Upper lobe of right lung (tissue), 1 donor: Measurements from ENCODE around the gene MYH2. TPM values are rescaled to one million over a fixed set of nuclear protein-coding genes. Genes with fewer than 3 reads are reported as not detected.

Source experiments
- ATAC-seq: fragments of 200-7000 bp; cut with Tn5 transposase; one replicate; pipeline ENCODE4 v1.9.1; 2020; ENCODE audit warnings: mild to moderate bottlenecking, moderate library complexity
- DNase-seq: peaks from one replicate; pipeline ENCODE4 v3.0.0-alpha.2; 2020
- H3K27ac ChIP-seq: fragments of 200-600 bp; one replicate; pipeline ENCODE4 v1.8.0; 2022
- H3K27me3 ChIP-seq: fragments of 200-600 bp; one replicate; pipeline ENCODE4 v1.8.0; 2022; ENCODE audit warnings: mild to moderate bottlenecking
- H3K36me3 ChIP-seq: fragments of 200-600 bp; one replicate; pipeline ENCODE4 v1.8.0; 2022
- H3K4me1 ChIP-seq: fragments of 200-600 bp; one replicate; pipeline ENCODE4 v1.8.0; 2022
- H3K4me3 ChIP-seq: fragments of 200-600 bp; one replicate; pipeline ENCODE4 v1.8.0; 2022; ENCODE audit warnings: mild to moderate bottlenecking
- H3K9me3 ChIP-seq: fragments of 200-600 bp; one replicate; pipeline ENCODE4 v1.8.0; 2022
- CTCF ChIP-seq: fragments of 200-600 bp; IDR thresholded peaks from one replicate; pipeline ENCODE4 v1.8.0; 2022; ENCODE audit warnings: antibody characterized with exemption
- intact Hi-C: fragments of 100-400 bp; cut with DNase I; formaldehyde crosslinking; loops from one replicate; pipeline ENCODE4 v1.11.0; 2022
- total RNA-seq: library from RNA; stranded (reverse); fragmentation: NEBNext Ultra II Directional; extraction: Animal tissue kit (Norgen Biotek cat#: 25700); gene quantifications from one replicate; pipeline ENCODE4 v1.2.1, GENCODE V29; 2021
- donor health status: DM: no; HTN: yes; CAD: no; lungs with severe emphysema.

MYH2 gene
- total RNA-seq, 1 donor from 2014 or later, result 1.0 TPM

- H3K36me3 ChIP-seq, result no peaks in the 10 kb centered on the region
- H3K27me3 ChIP-seq, result no peaks in the 10 kb centered on the region
- DNase-seq, result no peak
- intact Hi-C loops, result no loop called here
- no peak overlapping the region for H3K4me3 ChIP-seq
- ATAC-seq, result no peak
- H3K27ac ChIP-seq, result no peak overlapping the region
- no peak for TF ChIP-seq CTCF
- no peaks in the 10 kb centered on the region for H3K9me3 ChIP-seq
- H3K4me1 ChIP-seq, result no peaks in the 10 kb centered on the region
Observed at GRCh38 chr17:10516065-10516464, 33.4 kb downstream of the MYH2 start.

GRCh38 chr17:10513299-10514067, 36.0 kb downstream of the MYH2 start:
- H3K9me3 ChIP-seq, result no peaks in the 10 kb centered on the region
- intact Hi-C loops, result no loop called here
- H3K4me1 ChIP-seq, result no peaks in the 10 kb centered on the region
- no peak overlapping the region for H3K27ac ChIP-seq
- DNase-seq (no peak), ATAC-seq (no peak)
- H3K4me3 ChIP-seq, result no peak overlapping the region
- no peaks in the 10 kb centered on the region for H3K27me3 ChIP-seq
- no peak for TF ChIP-seq CTCF
- no peaks in the 10 kb centered on the region for H3K36me3 ChIP-seq

GRCh38 chr17:10512856-10513255, 36.6 kb downstream of the MYH2 start:
- H3K27ac ChIP-seq, result no peak overlapping the region
- no peak overlapping the region for H3K4me3 ChIP-seq
- intact Hi-C loops, result no loop called here
- no peaks in the 10 kb centered on the region for H3K4me1 ChIP-seq
- no peaks in the 10 kb centered on the region for H3K27me3 ChIP-seq
- no peaks in the 10 kb centered on the region for H3K36me3 ChIP-seq
- no peak for TF ChIP-seq CTCF
- DNase-seq, result no peak
- no peaks in the 10 kb centered on the region for H3K9me3 ChIP-seq
- ATAC-seq, result no peak

GRCh38 chr17:10499950-10500349, 49.5 kb downstream of the MYH2 start:
- no peak for TF ChIP-seq CTCF
- no peak for ATAC-seq
- intact Hi-C loops, result no loop called here
- no peak overlapping the region for H3K4me3 ChIP-seq
- no peaks in the 10 kb centered on the region for H3K36me3 ChIP-seq
- no peak for DNase-seq
- H3K4me1 ChIP-seq, result no peaks in the 10 kb centered on the region
- H3K27ac ChIP-seq, result no peak overlapping the region
- H3K27me3 ChIP-seq, result no peaks in the 10 kb centered on the region
- H3K9me3 ChIP-seq, result no peaks in the 10 kb centered on the region

GRCh38 chr17:10492004-10492403, 57.5 kb downstream of the MYH2 start:
- no peak for DNase-seq
- no peaks in the 10 kb centered on the region for H3K4me1 ChIP-seq
- intact Hi-C loops, result no loop called here
- no peaks in the 10 kb centered on the region for H3K36me3 ChIP-seq
- H3K27me3 ChIP-seq, result no peaks in the 10 kb centered on the region
- no peak for TF ChIP-seq CTCF
- no peak for ATAC-seq
- H3K4me3 ChIP-seq, result no peak overlapping the region
- no peak overlapping the region for H3K27ac ChIP-seq
- H3K9me3 ChIP-seq, result no peaks in the 10 kb centered on the region

GRCh38 chr17:10482252-10482651, 67.2 kb downstream of the MYH2 start:
- Histone ChIP-seq H3K4me1 (no peaks in the 10 kb centered on the region), H3K27ac (no peak overlapping the region), H3K36me3 (no peaks in the 10 kb centered on the region), H3K9me3 (no peaks in the 10 kb centered on the region), H3K27me3 (no peaks in the 10 kb centered on the region), H3K4me3 (no peak overlapping the region)
- intact Hi-C loops, result no loop called here
- no peak for TF ChIP-seq CTCF
- ATAC-seq (no peak), DNase-seq (no peak)
